LNCaP clone FGC (cell line): Measurements from ENCODE around the gene RET.

ENCODE experiments used
- DNase-seq: peaks from one replicate; pipeline ENCODE4 v3.0.0-alpha.2; 2011; ENCODE audit warnings: low read depth
- H3K4me3 ChIP-seq: 2 replicates; pipeline ENCODE4 v1.5.1; 2011; ENCODE audit warnings: mild to moderate bottlenecking, low read depth, low read length, control low read depth
- CTCF ChIP-seq: IDR thresholded peaks from 2 replicates; pipeline ENCODE4 v1.5.1; 2012; ENCODE audit warnings: mild to moderate bottlenecking; ENCODE audit not compliant: control insufficient read depth, insufficient read depth; ENCODE audit errors: extremely low read depth

The RET gene

GRCh38 chr10:43068136-43068395, 8.8 kb upstream of the RET start:
- no peak for DNase-seq
- no peak overlapping the region for H3K4me3 ChIP-seq
- no peak for TF ChIP-seq CTCF

- DNase-seq = no peak
These were observed 8.2 kb upstream of the RET start for GRCh38 chr10:43068471-43069210.

GRCh38 chr10:43069211-43069515, 7.7 kb upstream of the RET start:
- no peak for TF ChIP-seq CTCF
- DNase-seq = no peak
- H3K4me3 ChIP-seq = no peak overlapping the region

More at GRCh38 chr10:43068471-43069210, 8.2 kb upstream of the RET start:
- no peak for TF ChIP-seq CTCF
- no peak overlapping the region for H3K4me3 ChIP-seq

- no peak overlapping the region for H3K4me3 ChIP-seq
- no peak for DNase-seq
- TF ChIP-seq CTCF = no peak
These were observed 7.3 kb upstream of the RET start for GRCh38 chr10:43069579-43069978.

- H3K4me3 ChIP-seq = no peak overlapping the region
- no peak for DNase-seq
- no peak for TF ChIP-seq CTCF
These were observed 6.5 kb upstream of the RET start for GRCh38 chr10:43070121-43071085.

- no peak overlapping the region for H3K4me3 ChIP-seq
- TF ChIP-seq CTCF = no peak
- DNase-seq = no peak
These were observed 4.8 kb upstream of the RET start for GRCh38 chr10:43071865-43072650.
